ENCODE results near the gene DPH2.

GRCh38 chr1:43978551-43979260 is 8.9 kb downstream of the DPH2 start, which contains the start of gene B4GALT2:
- TF ChIP-seq POLR2AphosphoS5 (IDR thresholded peaks at IDR 0.05; ENCODE audit: borderline replicate concordance, low read depth, low read length) (peak; percentile 41; the same call in 1 of the 2 replicates), EZH2 (IDR thresholded peaks at IDR 0.05) (no peak), FOXP2 (optimal IDR thresholded peaks at IDR 0.05; ENCODE audit: control extremely low read depth, extremely low read length, insufficient read depth) (no peak)
